ENCODE results near the gene NELFB.

NELFB gene

GRCh38 chr9:137293482-137294090, 38.5 kb downstream of the NELFB start:
- no peak overlapping the region for H3K23ac ChIP-seq (ENCODE audit: low read depth, low read length, poor library complexity)
- H3K4me1 ChIP-seq (ENCODE audit: control insufficient read depth in 2 of 2, insufficient read depth in 1 of 2, low read depth in 1 of 2, low read length in 2 of 2) = peaks cover 21 to 22% of the 10 kb centered on the region in 2 donors
- no peak overlapping the region for H3K4ac ChIP-seq (ENCODE audit: low read length)
- peaks cover 0 to 10% (median 2%) of the 10 kb centered on the region in 3 experiments for H3K27me3 ChIP-seq (ENCODE audit: control insufficient read depth in 3 of 3, insufficient read depth in 3 of 3, low read depth in 1 of 3, low read length in 3 of 3)
- H2BK120ac ChIP-seq (ENCODE audit: low read depth, low read length) = no peak overlapping the region
- no peak overlapping the region for H3K4me2 ChIP-seq (ENCODE audit: insufficient read depth, low read length, poor library complexity, severe bottlenecking)
- H4K91ac ChIP-seq (ENCODE audit: low read depth, low read length, poor library complexity) = no peak overlapping the region
- H3K9ac ChIP-seq (ENCODE audit: low read depth, low read length, poor library complexity) = no peak overlapping the region
- no peak overlapping the region for H3K27ac ChIP-seq (replicated peaks; ENCODE audit: low read length)
- WGBS, 2 donors (ENCODE audit: extremely low coverage in 2 of 2, insufficient read length in 2 of 2, insufficient replicate concordance in 1 of 2) = no CpG with 5 or more reads among the region's 29 CpGs
- peaks cover 0 to 10% of the 10 kb centered on the region in 2 donors for H3K9me3 ChIP-seq (replicated peaks in 1 of 2; ENCODE audit: control insufficient read depth in 2 of 2, insufficient read depth in 1 of 2, low read depth in 1 of 2, low read length in 2 of 2)
- H2AK5ac ChIP-seq (ENCODE audit: low read depth, low read length) = no peak overlapping the region
- no peak overlapping the region for H3K4me3 ChIP-seq (ENCODE audit: low read length in 2 of 2)
- no peak overlapping the region for H2AFZ ChIP-seq (ENCODE audit: low read length)
- no peak overlapping the region for H3K14ac ChIP-seq (ENCODE audit: low read length)
- H3K18ac ChIP-seq (ENCODE audit: low read length) = no peak overlapping the region
- peaks cover 2% of the 10 kb centered on the region for H3K79me1 ChIP-seq (ENCODE audit: low read depth, low read length)
- H2BK12ac ChIP-seq (ENCODE audit: low read length) = no peak overlapping the region
- DNase-seq (ENCODE audit: low spot score) = no peak
- H4K8ac ChIP-seq (ENCODE audit: low read depth, low read length) = no peak overlapping the region
- H3K36me3 ChIP-seq (replicated peaks in 1 of 2; ENCODE audit: control insufficient read depth in 2 of 2, insufficient read depth in 2 of 2, low read length in 2 of 2) = peaks cover 2 to 8% of the 10 kb centered on the region in 2 donors
- H2BK5ac ChIP-seq (ENCODE audit: low read length) = no peak overlapping the region
- H2BK15ac ChIP-seq (ENCODE audit: low read length) = no peak overlapping the region

DNA sequence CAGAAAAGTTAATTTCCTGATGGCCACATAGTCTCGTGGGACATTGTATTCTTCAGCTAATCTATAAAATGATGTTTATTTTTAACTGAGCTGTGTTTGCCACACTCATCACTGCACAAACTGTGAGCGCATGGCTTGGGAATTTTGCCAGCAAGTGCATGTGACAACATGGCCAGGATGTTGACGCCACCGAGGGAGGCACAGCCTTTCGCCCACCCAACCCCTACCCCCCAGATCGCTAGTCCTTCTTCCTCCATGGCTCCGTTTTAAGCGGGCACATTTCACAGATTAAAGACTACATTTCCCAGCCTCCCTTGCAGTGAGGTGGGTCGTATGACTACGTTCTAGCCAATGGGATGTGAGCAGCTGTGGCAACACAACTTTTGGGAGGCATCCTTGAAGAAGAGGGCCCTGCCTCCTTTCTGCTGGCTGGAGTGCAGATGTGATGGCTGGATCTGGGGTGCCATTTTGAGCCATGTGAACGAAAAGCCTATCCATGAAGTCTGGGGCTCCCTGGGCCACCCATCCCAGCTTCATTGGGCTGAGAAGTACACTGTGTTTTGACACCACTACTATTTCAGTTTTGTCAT, 39.1 kb downstream of the NELFB start:
- H3K27me3 ChIP-seq (ENCODE audit: control insufficient read depth in 3 of 3, insufficient read depth in 3 of 3, low read depth in 1 of 3, low read length in 3 of 3) = peaks cover 0 to 11% (median 2%) of the 10 kb centered on the region in 3 experiments

GRCh38 chr9:137294681-137295237, 39.6 kb downstream of the NELFB start:
- peaks cover 0 to 11% (median 2%) of the 10 kb centered on the region in 3 experiments for H3K27me3 ChIP-seq (ENCODE audit: control insufficient read depth in 3 of 3, insufficient read depth in 3 of 3, low read depth in 1 of 3, low read length in 3 of 3)
- H4K8ac ChIP-seq (ENCODE audit: low read depth, low read length) = peak overlapping the region; percentile 96
- H3K27ac ChIP-seq (replicated peaks; ENCODE audit: low read length) = no peak overlapping the region
- H3K18ac ChIP-seq (ENCODE audit: low read length) = peak overlapping the region; percentile 94
- no peak overlapping the region for H2BK15ac ChIP-seq (ENCODE audit: low read length)
- no CpG with 5 or more reads among the region's 35 CpGs for WGBS, 2 donors (ENCODE audit: extremely low coverage in 2 of 2, insufficient read length in 2 of 2, insufficient replicate concordance in 1 of 2)
- peak overlapping the region; percentile 81 for H3K9ac ChIP-seq (ENCODE audit: low read depth, low read length, poor library complexity)
- H3K4me1 ChIP-seq (ENCODE audit: control insufficient read depth in 2 of 2, insufficient read depth in 1 of 2, low read depth in 1 of 2, low read length in 2 of 2) = peaks cover 28 to 31% of the 10 kb centered on the region in 2 donors
- peak overlapping the region; percentile 97 for H3K14ac ChIP-seq (ENCODE audit: low read length)
- H3K79me1 ChIP-seq (ENCODE audit: low read depth, low read length) = peaks cover 2% of the 10 kb centered on the region
- H2BK12ac ChIP-seq (ENCODE audit: low read length) = peak overlapping the region; percentile 73
- peaks cover 5 to 14% of the 10 kb centered on the region in 2 donors for H3K36me3 ChIP-seq (replicated peaks in 1 of 2; ENCODE audit: control insufficient read depth in 2 of 2, insufficient read depth in 2 of 2, low read length in 2 of 2)
- H3K4me2 ChIP-seq (ENCODE audit: insufficient read depth, low read length, poor library complexity, severe bottlenecking) = peak overlapping the region; percentile 83
- H3K23ac ChIP-seq (ENCODE audit: low read depth, low read length, poor library complexity) = peak overlapping the region; percentile 93
- peak overlapping the region; percentile 97 for H2AK5ac ChIP-seq (ENCODE audit: low read depth, low read length)
- no peak for DNase-seq (ENCODE audit: low spot score)
- H3K4ac ChIP-seq (ENCODE audit: low read length) = peak overlapping the region; percentile 66
- H3K4me3 ChIP-seq (ENCODE audit: low read length in 2 of 2) = peak overlapping the region in 1 of 2 donors; percentile 46
- no peak overlapping the region for H4K91ac ChIP-seq (ENCODE audit: low read depth, low read length, poor library complexity)
- no peak overlapping the region for H2BK120ac ChIP-seq (ENCODE audit: low read depth, low read length)
- H3K9me3 ChIP-seq (replicated peaks in 1 of 2; ENCODE audit: control insufficient read depth in 2 of 2, insufficient read depth in 1 of 2, low read depth in 1 of 2, low read length in 2 of 2) = peaks cover 0 to 10% of the 10 kb centered on the region in 2 donors
- no peak overlapping the region for H2BK5ac ChIP-seq (ENCODE audit: low read length)
- peak overlapping the region; percentile 74 for H2AFZ ChIP-seq (ENCODE audit: low read length)

More for the DNA sequence above, 39.1 kb downstream of the NELFB start:
- H2BK120ac ChIP-seq (ENCODE audit: low read depth, low read length) = no peak overlapping the region
- H4K91ac ChIP-seq (ENCODE audit: low read depth, low read length, poor library complexity) = no peak overlapping the region
- DNase-seq (ENCODE audit: low spot score) = no peak
- H3K14ac ChIP-seq (ENCODE audit: low read length) = no peak overlapping the region
- H2AK5ac ChIP-seq (ENCODE audit: low read depth, low read length) = peak overlapping the region; percentile 97
- peaks cover 0 to 10% of the 10 kb centered on the region in 2 donors for H3K9me3 ChIP-seq (replicated peaks in 1 of 2; ENCODE audit: control insufficient read depth in 2 of 2, insufficient read depth in 1 of 2, low read depth in 1 of 2, low read length in 2 of 2)
- no CpG with 5 or more reads among the region's 11 CpGs for WGBS, 2 donors (ENCODE audit: extremely low coverage in 2 of 2, insufficient read length in 2 of 2, insufficient replicate concordance in 1 of 2)
- no peak overlapping the region for H3K4me3 ChIP-seq (ENCODE audit: low read length in 2 of 2)
- peaks cover 25 to 27% of the 10 kb centered on the region in 2 donors for H3K4me1 ChIP-seq (ENCODE audit: control insufficient read depth in 2 of 2, insufficient read depth in 1 of 2, low read depth in 1 of 2, low read length in 2 of 2)
- H3K18ac ChIP-seq (ENCODE audit: low read length) = no peak overlapping the region
- H3K9ac ChIP-seq (ENCODE audit: low read depth, low read length, poor library complexity) = no peak overlapping the region
- no peak overlapping the region for H3K4me2 ChIP-seq (ENCODE audit: insufficient read depth, low read length, poor library complexity, severe bottlenecking)
- H4K8ac ChIP-seq (ENCODE audit: low read depth, low read length) = no peak overlapping the region
- H2BK5ac ChIP-seq (ENCODE audit: low read length) = no peak overlapping the region
- H3K36me3 ChIP-seq (replicated peaks in 1 of 2; ENCODE audit: control insufficient read depth in 2 of 2, insufficient read depth in 2 of 2, low read length in 2 of 2) = peaks cover 5 to 14% of the 10 kb centered on the region in 2 donors
- H3K79me1 ChIP-seq (ENCODE audit: low read depth, low read length) = peaks cover 2% of the 10 kb centered on the region
- no peak overlapping the region for H3K27ac ChIP-seq (replicated peaks; ENCODE audit: low read length)
- H3K4ac ChIP-seq (ENCODE audit: low read length) = no peak overlapping the region
- H3K23ac ChIP-seq (ENCODE audit: low read depth, low read length, poor library complexity) = no peak overlapping the region
- no peak overlapping the region for H2BK15ac ChIP-seq (ENCODE audit: low read length)
- no peak overlapping the region for H2AFZ ChIP-seq (ENCODE audit: low read length)
- no peak overlapping the region for H2BK12ac ChIP-seq (ENCODE audit: low read length)

DNA sequence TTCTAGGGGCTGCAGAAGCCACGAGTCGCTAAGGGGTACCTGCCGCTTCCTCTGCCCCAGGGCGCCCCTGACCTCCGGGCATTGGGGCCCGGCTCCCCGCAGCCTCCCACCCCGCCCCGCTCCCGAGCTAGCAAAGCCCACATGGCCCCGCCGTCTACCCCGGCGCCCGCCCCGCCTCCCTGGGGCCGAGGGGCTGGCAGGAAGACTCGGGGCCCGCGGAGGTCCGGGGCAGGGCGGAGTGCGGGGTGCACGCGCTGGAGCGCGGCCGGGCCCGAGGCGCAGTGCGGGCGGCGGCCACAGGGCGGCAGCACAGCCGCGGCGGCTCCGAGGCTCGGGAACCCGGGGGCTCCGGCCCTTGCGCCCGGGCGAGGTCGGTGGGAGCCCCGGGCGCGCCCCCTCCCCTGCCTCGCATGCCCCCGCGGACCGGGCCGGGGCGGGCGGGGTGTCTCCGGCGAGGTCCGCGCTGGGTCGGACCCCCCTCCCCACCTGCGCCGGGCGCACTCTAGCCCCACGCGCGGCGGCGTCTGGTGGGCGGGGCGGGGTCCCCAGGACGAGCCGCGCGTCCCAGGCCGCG, 40.2 kb downstream of the NELFB start:
- H3K23ac ChIP-seq (ENCODE audit: low read depth, low read length, poor library complexity) = peak overlapping the region; percentile 93
- peak overlapping the region; percentile 97 for H2AK5ac ChIP-seq (ENCODE audit: low read depth, low read length)
- no peak overlapping the region for H4K91ac ChIP-seq (ENCODE audit: low read depth, low read length, poor library complexity)
- H3K9me3 ChIP-seq (replicated peaks in 1 of 2; ENCODE audit: control insufficient read depth in 2 of 2, insufficient read depth in 1 of 2, low read depth in 1 of 2, low read length in 2 of 2) = peaks cover 0 to 10% of the 10 kb centered on the region in 2 donors
- no peak for DNase-seq (ENCODE audit: low spot score)
- no CpG with 5 or more reads among the region's 76 CpGs for WGBS, 2 donors (ENCODE audit: extremely low coverage in 2 of 2, insufficient read length in 2 of 2, insufficient replicate concordance in 1 of 2)
- H2BK5ac ChIP-seq (ENCODE audit: low read length) = no peak overlapping the region
- no peak overlapping the region for H2BK15ac ChIP-seq (ENCODE audit: low read length)
- peak overlapping the region; percentile 73 for H2BK12ac ChIP-seq (ENCODE audit: low read length)
- no peak overlapping the region for H2BK120ac ChIP-seq (ENCODE audit: low read depth, low read length)
- H2AFZ ChIP-seq (ENCODE audit: low read length) = peak overlapping the region; percentile 74
- H3K4me2 ChIP-seq (ENCODE audit: insufficient read depth, low read length, poor library complexity, severe bottlenecking) = peak overlapping the region; percentile 83
- no peak overlapping the region for H3K4ac ChIP-seq (ENCODE audit: low read length)
- peak overlapping the region; percentile 96 for H4K8ac ChIP-seq (ENCODE audit: low read depth, low read length)
- peak overlapping the region; percentile 56 for H3K27ac ChIP-seq (replicated peaks; ENCODE audit: low read length)
- H3K4me1 ChIP-seq (ENCODE audit: control insufficient read depth in 2 of 2, insufficient read depth in 1 of 2, low read depth in 1 of 2, low read length in 2 of 2) = peaks cover 28 to 31% of the 10 kb centered on the region in 2 donors
- peaks cover 5 to 14% of the 10 kb centered on the region in 2 donors for H3K36me3 ChIP-seq (replicated peaks in 1 of 2; ENCODE audit: control insufficient read depth in 2 of 2, insufficient read depth in 2 of 2, low read length in 2 of 2)
- peak overlapping the region; percentile 97 for H3K14ac ChIP-seq (ENCODE audit: low read length)
- peak overlapping the region; percentile 86 for H3K9ac ChIP-seq (ENCODE audit: low read depth, low read length, poor library complexity)
- H3K27me3 ChIP-seq (ENCODE audit: control insufficient read depth in 3 of 3, insufficient read depth in 3 of 3, low read depth in 1 of 3, low read length in 3 of 3) = peaks cover 0 to 11% (median 2%) of the 10 kb centered on the region in 3 experiments
- peak overlapping the region; percentile 46 to 78 for H3K4me3 ChIP-seq (ENCODE audit: low read length in 2 of 2)
- H3K18ac ChIP-seq (ENCODE audit: low read length) = peak overlapping the region; percentile 97
- H3K79me1 ChIP-seq (ENCODE audit: low read depth, low read length) = peaks cover 2% of the 10 kb centered on the region

Measured in neuronal stem cell (in vitro differentiated cells).